PC-3 (cell line): Measurements from ENCODE around the gene ANAPC10. TPM values are rescaled to one million over a fixed set of nuclear protein-coding genes. Genes with fewer than 3 reads are reported as not detected.

Experiments used
- ATAC-seq: fragments of 200-7000 bp; cut with Tn5 transposase; 2 replicates; pipeline ENCODE4 v1.9.1; 2020; ENCODE audit warnings: mild to moderate bottlenecking, moderate library complexity
- BruUV-seq: library from RNA; stranded (reverse); fragments of 400-500 nt; replicated peaks from 2 replicates; lab custom pipeline; 2021; lab: Mats Ljungman, UMichigan
- CTCF ChIA-PET: fragments of 300-600 bp; sonication (Branson Sonifier 250); formaldehyde crosslinking; loops from one replicate; lab custom pipeline; 2022; ENCODE audit warnings: antibody characterized with exemption; lab: Charles Lee
- POLR2A ChIA-PET: fragments of 300-600 bp; sonication (Branson Sonifier 250); formaldehyde crosslinking; loops from one replicate; lab custom pipeline; 2022; ENCODE audit warnings: antibody characterized with exemption; ENCODE audit not compliant: unreplicated experiment; lab: Charles Lee
- DNase-seq: peaks from one replicate; pipeline ENCODE4 v3.0.0-alpha.2; 2015
- H2AFZ ChIP-seq: fragments of 300-600 bp; sonication (generic); 2 replicates; pipeline ENCODE4 v1.6.0; 2016; ENCODE audit warnings: antibody characterized with exemption, low read length
- H3F3A ChIP-seq: fragments of 300-600 bp; sonication (generic); one replicate; pipeline ENCODE4 v1.6.0; 2017; ENCODE audit warnings: antibody characterized with exemption, low read length, control low read depth, mild to moderate bottlenecking; ENCODE audit not compliant: unreplicated experiment
- H3K27ac ChIP-seq: fragments of 300-600 bp; sonication (generic); 2 replicates; pipeline ENCODE4 v1.5.1; 2016; ENCODE audit warnings: mild to moderate bottlenecking, low read length
- H3K27me3 ChIP-seq: fragments of 300-600 bp; sonication (generic); 2 replicates; pipeline ENCODE4 v1.6.1; 2016; ENCODE audit warnings: low read length, mixed read lengths
- H3K36me3 ChIP-seq: fragments of 300-600 bp; sonication (generic); 2 replicates; pipeline ENCODE4 v1.6.1; 2016; ENCODE audit warnings: low read depth, mixed run types, low read length, mixed read lengths
- H3K4me1 ChIP-seq: fragments of 300-600 bp; sonication (generic); 2 replicates; pipeline ENCODE4 v1.5.1; 2016; ENCODE audit warnings: low read length; ENCODE audit not compliant: insufficient read depth
- H3K4me2 ChIP-seq: fragments of 300-600 bp; sonication (generic); 2 replicates; pipeline ENCODE4 v1.6.0; 2016; ENCODE audit warnings: low read length
- H3K4me3 ChIP-seq: fragments of 300-600 bp; sonication (generic); 2 replicates; pipeline ENCODE4 v1.5.1; 2016; ENCODE audit warnings: mild to moderate bottlenecking, low read length, mixed read lengths
- H3K79me2 ChIP-seq: fragments of 300-600 bp; sonication (generic); 2 replicates; pipeline ENCODE4 v1.6.1; 2017; ENCODE audit warnings: low read length, mixed read lengths
- H3K9ac ChIP-seq: fragments of 300-600 bp; sonication (generic); 2 replicates; pipeline ENCODE4 v1.6.0; 2016; ENCODE audit warnings: mild to moderate bottlenecking, low read length
- H3K9me2 ChIP-seq: fragments of 300-600 bp; sonication (generic); replicated peaks from 2 replicates; pipeline ENCODE4 v1.6.1; 2016; ENCODE audit warnings: mixed run types, low read length, mixed read lengths
- H3K9me3 ChIP-seq: fragments of 300-600 bp; sonication (generic); 2 replicates; pipeline ENCODE4 v1.6.1; 2016; ENCODE audit warnings: low read length, mixed read lengths
- H4K20me1 ChIP-seq: fragments of 300-600 bp; sonication (generic); 2 replicates; pipeline ENCODE4 v1.6.1; 2016; ENCODE audit warnings: low read length, mixed read lengths
- EZH2 ChIP-seq: fragments of 300-600 bp; sonication (generic); IDR thresholded peaks from one replicate; pipeline ENCODE4 v1.6.1; 2017; ENCODE audit warnings: antibody characterized with exemption, mild to moderate bottlenecking, low read length; ENCODE audit not compliant: unreplicated experiment
- EZH2phosphoT487 ChIP-seq: fragments of 300-600 bp; sonication (generic); IDR thresholded peaks from 2 replicates; pipeline ENCODE4 v1.6.1; 2018; ENCODE audit warnings: mild to moderate bottlenecking, antibody characterized with exemption, low read length, borderline replicate concordance
- intact Hi-C: fragments of 100-400 bp; cut with micrococcal nuclease; formaldehyde crosslinking; loops from 2 replicates; pipeline ENCODE4 v1.9.0; 2023
- total RNA-seq: library from RNA; depleted of rRNA; stranded (reverse); fragments of >200 nt; gene quantifications from 2 replicates; pipeline ENCODE4 v1.2.3, GENCODE V29; 2014
- TF ChIP-seq, protein P1 (sequence below): fragments of 300-600 bp; sonication (generic); conservative IDR thresholded peaks from 2 replicates; pipeline ENCODE4 v1.5.1; 2017; ENCODE audit warnings: antibody characterized with exemption, low read depth, mild to moderate bottlenecking, low read length

Gene ANAPC10
- total RNA-seq, 1 experiment from 2014 or later, result 33.1 TPM

DNA sequence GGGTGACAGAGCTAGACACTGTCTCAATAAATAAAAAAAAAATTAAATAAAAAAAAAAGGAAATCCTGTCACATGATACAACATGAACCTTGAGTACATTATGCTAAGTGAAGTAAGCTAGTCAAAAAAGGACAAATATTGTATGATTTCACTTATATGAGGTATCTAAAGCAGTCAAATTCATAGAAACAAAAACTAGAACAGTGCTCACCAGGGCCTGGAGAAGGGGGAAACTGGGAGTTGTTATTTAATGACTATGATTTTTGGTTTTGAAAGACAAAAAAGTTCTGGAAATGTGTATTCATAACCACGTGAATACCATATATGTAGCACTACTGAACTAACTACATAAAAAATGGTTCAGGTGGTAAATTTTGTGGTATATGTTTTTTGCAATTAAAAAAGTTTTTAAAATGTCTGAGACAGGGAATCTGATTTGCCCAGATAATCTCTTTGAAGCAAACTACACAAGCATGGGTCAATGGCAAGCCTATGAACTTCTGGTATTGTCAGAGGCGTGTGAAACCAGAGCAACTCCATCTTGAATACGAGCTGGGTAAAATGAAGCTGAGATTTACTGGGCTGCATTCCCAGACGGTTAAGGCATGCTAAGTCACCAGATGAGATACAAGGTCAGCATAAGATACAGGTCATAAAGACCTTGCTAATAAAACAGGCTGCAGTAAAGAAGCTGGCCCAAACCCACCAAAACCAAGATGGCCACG, 42.3 kb downstream of the ANAPC10 start:
- Histone ChIP-seq H3K4me2 (no peak overlapping the region), H3K4me1 (no peaks in the 10 kb centered on the region), H3K27me3 (no peaks in the 10 kb centered on the region), H3K9ac (no peak overlapping the region), H3K4me3 (no peak overlapping the region), H3K9me2 (no peaks in the 10 kb centered on the region), H4K20me1 (no peaks in the 10 kb centered on the region), H2AFZ (no peak overlapping the region), H3F3A (no peaks in the 10 kb centered on the region), H3K79me2 (no peaks in the 10 kb centered on the region), H3K27ac (no peak overlapping the region), H3K36me3 (peaks cover 3% of the 10 kb centered on the region; the same call in 1 of the 2 replicates), H3K9me3 (no peaks in the 10 kb centered on the region)
- BruUV-seq, result no TSS peak
- ChIA-PET CTCF (no interaction called here), POLR2A (interaction anchor here (0.6 kb wide), 1 partner anchor 1274 kb away, joined by 3 read pairs; no protein-coding TSS in a partner anchor)
- DNase-seq, result no peak
- no peak for TF ChIP-seq EZH2
- TF ChIP-seq, protein P1, sequence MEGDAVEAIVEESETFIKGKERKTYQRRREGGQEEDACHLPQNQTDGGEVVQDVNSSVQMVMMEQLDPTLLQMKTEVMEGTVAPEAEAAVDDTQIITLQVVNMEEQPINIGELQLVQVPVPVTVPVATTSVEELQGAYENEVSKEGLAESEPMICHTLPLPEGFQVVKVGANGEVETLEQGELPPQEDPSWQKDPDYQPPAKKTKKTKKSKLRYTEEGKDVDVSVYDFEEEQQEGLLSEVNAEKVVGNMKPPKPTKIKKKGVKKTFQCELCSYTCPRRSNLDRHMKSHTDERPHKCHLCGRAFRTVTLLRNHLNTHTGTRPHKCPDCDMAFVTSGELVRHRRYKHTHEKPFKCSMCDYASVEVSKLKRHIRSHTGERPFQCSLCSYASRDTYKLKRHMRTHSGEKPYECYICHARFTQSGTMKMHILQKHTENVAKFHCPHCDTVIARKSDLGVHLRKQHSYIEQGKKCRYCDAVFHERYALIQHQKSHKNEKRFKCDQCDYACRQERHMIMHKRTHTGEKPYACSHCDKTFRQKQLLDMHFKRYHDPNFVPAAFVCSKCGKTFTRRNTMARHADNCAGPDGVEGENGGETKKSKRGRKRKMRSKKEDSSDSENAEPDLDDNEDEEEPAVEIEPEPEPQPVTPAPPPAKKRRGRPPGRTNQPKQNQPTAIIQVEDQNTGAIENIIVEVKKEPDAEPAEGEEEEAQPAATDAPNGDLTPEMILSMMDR, result no peak
- no peak for TF ChIP-seq EZH2phosphoT487
- no peak for ATAC-seq
- intact Hi-C loops, result no loop called here

DNA sequence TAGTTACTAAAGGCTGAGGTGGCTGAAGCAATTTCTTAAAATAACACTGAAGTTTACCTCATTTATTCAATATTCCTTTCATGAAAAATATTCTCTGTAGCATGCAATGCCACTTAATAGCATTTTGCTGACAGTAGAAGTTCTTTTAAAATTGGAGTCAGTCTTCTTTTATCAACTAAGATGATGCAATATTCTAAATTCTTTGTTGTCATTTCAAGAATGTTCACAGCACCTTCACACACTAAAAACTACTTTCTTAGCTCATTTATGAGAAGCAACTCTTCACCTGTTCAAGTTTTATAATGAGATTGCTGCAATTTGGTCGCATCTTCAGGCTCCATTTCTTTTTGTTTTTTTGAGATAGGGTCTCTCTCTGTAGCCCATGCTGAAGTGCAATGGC, 48.8 kb downstream of the ANAPC10 start:
- H3K9me3 ChIP-seq, result no peaks in the 10 kb centered on the region
- intact Hi-C loops, result no loop called here
- no peak overlapping the region for H3K4me2 ChIP-seq
- no TSS peak for BruUV-seq
- ChIA-PET POLR2A (no interaction called here), CTCF (no interaction called here)
- ATAC-seq (no peak), DNase-seq (no peak)
- H4K20me1 ChIP-seq, result no peaks in the 10 kb centered on the region
- H3K4me1 ChIP-seq, result no peaks in the 10 kb centered on the region
- peaks cover 10% of the 10 kb centered on the region; the same call in 1 of the 2 replicates for H3K36me3 ChIP-seq
- H2AFZ ChIP-seq, result no peak overlapping the region
- H3K27me3 ChIP-seq, result no peaks in the 10 kb centered on the region
- no peak overlapping the region for H3K9ac ChIP-seq
- no peaks in the 10 kb centered on the region for H3K9me2 ChIP-seq
- H3K27ac ChIP-seq, result no peak overlapping the region
- H3K4me3 ChIP-seq, result no peak overlapping the region
- TF ChIP-seq EZH2phosphoT487 (no peak), EZH2 (no peak)
- TF ChIP-seq, protein P1, result no peak
- no peaks in the 10 kb centered on the region for H3F3A ChIP-seq
- no peaks in the 10 kb centered on the region for H3K79me2 ChIP-seq

DNA sequence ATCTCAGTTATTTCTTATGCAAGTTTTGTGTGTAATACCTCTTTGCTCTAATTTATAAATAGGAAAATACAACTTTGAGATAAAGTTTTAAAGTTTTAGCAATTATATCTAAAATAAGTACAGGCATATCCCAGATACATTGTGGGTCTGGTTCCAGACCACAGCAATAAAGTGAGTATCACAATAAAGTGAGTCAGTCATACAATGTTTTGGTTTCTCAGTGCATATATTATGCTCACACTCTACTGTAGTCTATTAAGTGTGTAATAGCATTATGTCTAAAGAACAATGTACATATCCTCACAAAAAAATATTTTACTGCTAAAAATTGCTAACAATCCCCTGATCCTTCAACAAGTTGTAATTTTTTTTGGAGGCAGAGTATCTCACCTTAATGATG, 49.2 kb downstream of the ANAPC10 start:
- no peak overlapping the region for H3K27ac ChIP-seq
- no peaks in the 10 kb centered on the region for H4K20me1 ChIP-seq
- CTCF ChIA-PET, result no interaction called here
- H3K4me3 ChIP-seq, result no peak overlapping the region
- intact Hi-C loops, result no loop called here
- H2AFZ ChIP-seq, result no peak overlapping the region
- no peaks in the 10 kb centered on the region for H3K9me2 ChIP-seq
- H3K4me1 ChIP-seq, result no peaks in the 10 kb centered on the region
- no peaks in the 10 kb centered on the region for H3K9me3 ChIP-seq
- POLR2A ChIA-PET, result no interaction called here
- no peaks in the 10 kb centered on the region for H3K27me3 ChIP-seq
- H3K9ac ChIP-seq, result no peak overlapping the region
- TF ChIP-seq EZH2phosphoT487 (no peak), EZH2 (no peak)
- TF ChIP-seq, protein P1, result no peak
- no peaks in the 10 kb centered on the region for H3F3A ChIP-seq
- H3K79me2 ChIP-seq, result no peaks in the 10 kb centered on the region
- no peak overlapping the region for H3K4me2 ChIP-seq
- DNase-seq (no peak), ATAC-seq (peak; percentile 63)
- H3K36me3 ChIP-seq, result peaks cover 10% of the 10 kb centered on the region; the same call in 1 of the 2 replicates
- no TSS peak for BruUV-seq
